Stimulated activated CD4-positive, alpha-beta T cell treated with anti-CD3 and anti-CD28 coated beads, Interleukin-1b, Interleukin-23, amount 100 ng/mL, for 24 hours (primary cell): ENCODE data around the gene PRTN3.

Source experiments
- DNase-seq, 4 experiments: peaks; one replicate each; pipeline ENCODE4 v3.0.0-alpha.2; 2020; ENCODE audit warnings: low read depth in 4 of 4, low spot score in 1 of 4

PRTN3 gene, protein sequence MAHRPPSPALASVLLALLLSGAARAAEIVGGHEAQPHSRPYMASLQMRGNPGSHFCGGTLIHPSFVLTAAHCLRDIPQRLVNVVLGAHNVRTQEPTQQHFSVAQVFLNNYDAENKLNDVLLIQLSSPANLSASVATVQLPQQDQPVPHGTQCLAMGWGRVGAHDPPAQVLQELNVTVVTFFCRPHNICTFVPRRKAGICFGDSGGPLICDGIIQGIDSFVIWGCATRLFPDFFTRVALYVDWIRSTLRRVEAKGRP

GRCh38 chr19:840519-841206 is at the start of gene PRTN3:
Gene PRTN3, plus strand, starts transcription at chr19:840999. Its CDS starts 10 bp downstream, at chr19:841009.
- DNase-seq, result no peak

- DNase-seq, result no peak
Observed at GRCh38 chr19:791007-791566, 49.7 kb upstream of the PRTN3 start.

- no peak for DNase-seq
Observed at GRCh38 chr19:791567-792305, 49.1 kb upstream of the PRTN3 start.

DNA sequence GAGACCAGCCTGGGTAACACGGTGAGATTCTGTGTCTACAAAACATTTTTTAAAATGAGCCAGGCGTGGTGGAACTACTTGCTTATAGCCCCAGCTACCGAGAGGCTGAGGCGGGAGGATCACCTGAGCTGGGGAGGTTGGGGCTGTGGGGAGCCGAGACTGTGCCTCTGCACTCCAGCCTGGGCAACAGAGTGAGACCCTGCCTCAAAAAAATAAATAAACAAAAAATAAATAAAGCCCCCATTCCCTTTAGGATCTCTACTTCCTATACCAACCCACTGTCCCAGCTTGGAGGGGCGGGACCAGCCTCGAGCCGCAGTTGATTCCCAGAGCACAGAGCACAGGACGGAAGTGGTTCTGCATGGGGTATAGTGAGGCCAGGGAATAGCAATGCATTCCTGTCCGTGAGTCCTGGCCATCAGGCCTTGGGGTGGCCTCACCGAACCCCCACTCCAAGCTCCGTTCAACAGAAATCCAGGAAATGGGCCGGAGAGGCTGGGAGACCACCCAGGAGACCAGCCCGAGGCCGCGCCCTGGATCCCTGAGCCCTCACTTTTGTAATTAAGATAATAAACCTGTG is 48.4 kb upstream of the PRTN3 start:
- no peak for DNase-seq

GRCh38 chr19:793806-794205 is 47.0 kb upstream of the PRTN3 start:
- DNase-seq, result no peak

- no peak for DNase-seq
Observed at GRCh38 chr19:795073-795611, 45.7 kb upstream of the PRTN3 start.

DNA sequence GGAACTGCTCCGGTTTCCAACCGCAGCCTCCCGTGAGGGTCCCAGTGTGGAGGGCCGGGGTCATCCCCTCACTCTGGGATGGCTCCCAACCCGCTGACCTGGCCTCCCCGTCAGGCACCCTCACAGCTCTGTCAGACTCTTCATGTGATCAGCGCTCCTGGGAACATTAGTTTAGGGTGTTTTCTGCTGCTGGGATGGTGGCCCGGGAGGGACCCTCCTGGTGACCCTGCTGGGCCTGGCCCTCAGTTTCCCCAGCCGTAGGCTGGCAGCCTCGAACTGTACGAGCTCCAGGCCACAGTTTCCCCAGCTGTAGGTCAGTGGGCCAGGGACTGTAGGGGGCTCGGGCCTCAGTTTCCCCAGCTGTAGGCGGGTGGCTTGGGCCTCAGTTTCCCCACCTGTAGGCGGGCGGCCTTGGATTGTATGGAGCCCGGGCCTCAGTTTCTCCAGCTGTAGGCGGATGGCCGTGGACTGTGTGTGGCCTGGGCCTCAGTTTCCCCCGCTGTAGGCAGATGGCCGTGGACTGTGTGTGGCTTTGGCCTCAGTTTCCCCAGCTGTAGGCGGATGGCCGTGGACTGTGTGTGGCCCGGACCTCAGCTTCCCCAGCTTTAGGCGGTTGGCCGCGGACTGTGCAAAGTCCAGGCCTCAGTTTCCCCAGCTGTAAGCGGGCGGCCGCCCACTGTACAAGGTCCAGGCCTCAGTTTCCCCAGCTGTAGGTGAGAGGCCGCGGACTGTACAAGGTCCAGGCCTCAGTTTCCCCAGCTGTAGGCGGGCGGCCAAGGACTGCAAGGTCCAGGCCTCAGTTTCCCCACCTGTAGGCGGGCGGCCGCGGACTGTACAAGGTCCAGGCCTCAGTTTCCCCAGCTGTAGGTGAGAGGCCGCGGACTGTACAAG is 44.9 kb upstream of the PRTN3 start:
- DNase-seq, result no peak

- peak; percentile 92 to 98 (median 98) for DNase-seq
Observed at GRCh38 chr19:796692-797527, 43.9 kb upstream of the PRTN3 start, which contains the start of gene PTBP1. Gene PTBP1, plus strand, starts transcription at chr19:797452. Its CDS starts 46 bp downstream, at chr19:797498.

DNA sequence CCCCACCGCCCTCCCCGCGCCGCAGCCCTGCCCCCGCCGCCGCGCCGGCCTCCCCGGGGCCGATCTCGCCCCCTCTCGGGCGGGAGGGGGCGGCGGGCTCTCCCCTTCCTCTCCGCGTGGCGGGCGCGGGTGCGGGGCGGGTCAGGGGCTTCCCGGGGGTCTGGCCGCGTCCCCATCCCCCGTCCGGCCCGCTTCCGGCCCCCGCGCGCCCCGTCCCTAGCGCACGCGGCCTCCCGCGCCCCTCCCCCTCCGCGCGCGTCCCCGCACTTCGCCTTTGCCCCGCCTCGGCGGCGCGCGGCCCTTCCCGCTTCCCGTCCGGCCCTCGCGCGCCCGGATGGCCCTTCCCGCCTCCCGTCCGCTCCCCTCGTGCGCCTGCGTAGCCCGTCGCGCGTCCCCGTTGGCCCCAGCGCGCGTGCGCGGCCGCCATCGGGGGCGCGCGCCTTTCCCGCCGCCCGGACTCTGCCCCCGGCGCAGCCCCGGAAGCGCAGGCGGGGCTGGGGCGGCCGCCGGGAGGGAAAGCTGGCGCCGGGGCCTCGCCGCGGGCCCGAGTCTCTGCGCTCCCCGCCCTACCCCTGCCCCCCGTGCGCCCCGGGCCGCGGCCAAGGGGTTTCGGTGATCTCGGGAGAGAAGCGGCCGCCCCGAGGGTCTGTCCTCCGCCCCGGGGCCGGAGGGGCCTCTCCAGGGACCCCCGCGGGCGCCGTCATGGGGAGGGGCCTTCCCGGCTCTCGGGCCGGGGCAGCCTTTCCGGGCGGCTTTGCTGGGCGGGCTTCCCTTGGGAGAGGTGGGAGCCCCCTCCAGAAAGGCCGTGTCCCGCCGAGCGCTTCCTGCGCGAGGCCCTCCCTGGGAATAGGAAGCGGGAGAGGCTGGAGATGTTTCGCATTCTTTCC is 43.0 kb upstream of the PRTN3 start:
- peak; percentile 60 to 87 (median 78) for DNase-seq

DNA sequence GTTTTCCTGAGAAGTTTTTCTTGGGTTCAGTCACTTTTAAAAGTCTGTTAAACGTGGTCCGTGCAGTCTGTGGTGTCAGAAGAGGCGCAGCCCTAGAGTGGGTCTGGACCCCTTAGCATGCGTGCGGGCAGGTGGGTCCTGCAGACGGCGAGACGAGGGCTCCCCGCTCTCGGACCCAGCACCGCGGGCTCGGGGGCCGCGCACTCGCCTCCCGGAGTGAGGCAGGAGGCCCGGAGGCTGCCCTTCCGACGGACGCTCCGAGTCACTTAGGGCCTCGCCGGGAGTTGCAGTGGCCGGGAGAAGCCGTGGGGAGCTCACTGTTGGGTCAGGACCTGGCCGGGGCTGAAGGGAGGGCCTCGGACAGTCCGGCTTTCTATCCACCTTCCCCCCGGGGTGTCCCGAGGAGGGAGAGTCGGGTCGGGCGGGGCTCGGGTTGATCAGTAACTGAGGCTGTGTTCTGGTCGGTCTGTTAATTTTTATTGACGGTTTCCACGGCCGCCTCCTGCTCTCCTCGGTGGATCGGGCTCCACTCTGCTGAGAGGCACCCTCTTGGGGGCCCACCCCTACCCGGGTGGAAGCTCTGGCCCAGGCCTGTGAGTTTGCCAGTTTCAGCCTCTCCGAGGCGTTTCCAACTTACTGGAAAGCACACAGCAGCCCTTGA is 42.3 kb upstream of the PRTN3 start:
- DNase-seq, result no peak

- no peak for DNase-seq
Observed at GRCh38 chr19:799076-799881, 41.5 kb upstream of the PRTN3 start.

DNA sequence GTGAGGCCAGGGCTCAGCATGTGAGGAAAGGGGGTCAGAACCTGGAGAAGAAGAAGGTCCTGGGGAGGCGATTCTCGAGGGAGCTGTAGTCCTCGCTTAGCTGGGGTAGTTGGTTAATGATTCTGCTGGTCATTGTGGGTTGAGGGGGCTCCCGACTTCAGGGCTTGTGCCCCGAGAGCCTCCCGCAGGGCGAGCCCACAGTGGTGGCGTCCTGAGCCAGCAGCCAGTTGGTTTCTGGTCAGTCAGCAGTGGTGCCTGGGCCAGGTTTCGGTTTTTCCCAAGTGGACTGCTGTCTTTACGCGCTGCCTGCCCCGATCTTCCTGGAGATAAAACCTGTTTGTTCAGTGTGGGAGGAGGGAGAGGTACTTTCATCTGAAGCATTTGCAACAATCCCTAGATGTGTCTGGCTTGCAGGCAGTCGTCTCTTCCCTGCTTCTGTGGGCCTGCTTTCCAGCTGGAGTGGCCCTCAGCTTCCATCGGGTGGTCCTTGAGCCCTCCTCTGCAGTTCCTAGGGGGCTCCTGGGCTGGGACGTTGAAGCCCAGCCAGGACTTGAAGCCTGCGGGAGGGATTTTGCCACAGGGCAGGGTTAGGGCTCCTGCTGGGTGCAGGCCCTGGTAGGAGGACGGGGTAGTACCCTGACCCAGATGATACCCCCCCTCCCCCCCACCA is 40.3 kb upstream of the PRTN3 start:
- no peak for DNase-seq

- no peak for DNase-seq
Observed at GRCh38 chr19:801030-801860, 39.6 kb upstream of the PRTN3 start.

- DNase-seq, result no peak
Observed at GRCh38 chr19:801861-802497, 38.8 kb upstream of the PRTN3 start.
